HL-60/S4 treated with retinoic acid at 250 ng/mL for 4 days and 3 days (cell line): Measurements from ENCODE around the gene CAPN2.

Experiments used
- in situ Hi-C: fragments of 300-500 bp; cut with MboI; formaldehyde crosslinking; loops from 2 replicates; pipeline ENCODE4 v1.7.0; 2022; ENCODE audit warnings: low sequenced_read_pairs

CAPN2 gene

GRCh38 chr1:223712194-223712849 lies at the start of gene CAPN2:
CAPN2 (plus strand) TSS chr1:223712539; CDS start chr1:223712641, 102 bp downstream.
- in situ Hi-C loops, result no loop called here

GRCh38 chr1:223662943-223663342 lies 49.4 kb upstream of the CAPN2 start:
- in situ Hi-C loops, result no loop called here

- in situ Hi-C loops, result no loop called here
Observed at GRCh38 chr1:223664106-223664505, 48.2 kb upstream of the CAPN2 start.

- in situ Hi-C loops, result no loop called here
Observed at GRCh38 chr1:223665592-223666312, 46.6 kb upstream of the CAPN2 start, which contains the start of gene CAPN8. CAPN8 (minus strand) TSS chr1:223665701; CDS start chr1:223665646, 55 bp downstream.

GRCh38 chr1:223667484-223668182 lies 44.7 kb upstream of the CAPN2 start:
- in situ Hi-C loops, result no loop called here

- in situ Hi-C loops, result no loop called here
Observed at GRCh38 chr1:223669003-223669795, 43.1 kb upstream of the CAPN2 start.

- in situ Hi-C loops, result no loop called here
Observed at GRCh38 chr1:223670458-223671159, 41.7 kb upstream of the CAPN2 start.

- in situ Hi-C loops, result no loop called here
Observed at GRCh38 chr1:223674119-223674890, 38.0 kb upstream of the CAPN2 start.

GRCh38 chr1:223678841-223679240 lies 33.5 kb upstream of the CAPN2 start:
- in situ Hi-C loops, result no loop called here

- in situ Hi-C loops, result no loop called here
Observed at GRCh38 chr1:223680188-223680587, 32.2 kb upstream of the CAPN2 start.

- in situ Hi-C loops, result no loop called here
Observed at GRCh38 chr1:223682502-223682901, 29.8 kb upstream of the CAPN2 start.

GRCh38 chr1:223683586-223684487 lies 28.5 kb upstream of the CAPN2 start:
- in situ Hi-C loops, result no loop called here

GRCh38 chr1:223684488-223684792 lies 27.9 kb upstream of the CAPN2 start:
- in situ Hi-C loops, result no loop called here

- in situ Hi-C loops, result no loop called here
Observed at GRCh38 chr1:223691121-223691520, 21.2 kb upstream of the CAPN2 start.

- in situ Hi-C loops, result no loop called here
Observed at GRCh38 chr1:223695014-223695548, 17.3 kb upstream of the CAPN2 start.

- in situ Hi-C loops, result no loop called here
Observed at GRCh38 chr1:223695941-223696340, 16.4 kb upstream of the CAPN2 start.

- in situ Hi-C loops, result no loop called here
Observed at GRCh38 chr1:223700388-223700918, 11.9 kb upstream of the CAPN2 start.

GRCh38 chr1:223700942-223701637 lies 11.2 kb upstream of the CAPN2 start:
- in situ Hi-C loops, result no loop called here
